Peyer's patch (tissue), 4 donors: Measurements from ENCODE around the gene NCKAP5. TPM values are rescaled to one million over a fixed set of nuclear protein-coding genes. Genes with fewer than 3 reads are reported as not detected.

ENCODE experiments used
- DNase-seq, 3 donors: peaks; one replicate each; pipeline ENCODE4 v3.0.0-alpha.2; 2017 to 2019
- H3K27ac ChIP-seq, 4 donors: fragments of 200-600 bp; sonication (generic); one replicate each; pipeline ENCODE4 v1.5.1; 2016 to 2019
- H3K27me3 ChIP-seq, 2 donors: fragments of 200-600 bp; sonication (generic); one replicate each; pipeline ENCODE4 v1.5.1; 2019
- H3K36me3 ChIP-seq, 3 donors: fragments of 200-600 bp; sonication (generic); one replicate each; pipeline ENCODE4 v1.5.1; 2016 to 2019
- H3K4me1 ChIP-seq, 4 donors: fragments of 200-600 bp; sonication (generic); one replicate each; pipeline ENCODE4 v1.5.1; 2016 to 2019
- H3K4me3 ChIP-seq, 4 donors: fragments of 200-600 bp; sonication (generic); 1 replicate in 3 of 4; 2 replicates in 1 of 4; pipeline ENCODE4 v1.5.1; 2016 to 2019; ENCODE audit warnings: mild to moderate bottlenecking in 1 of 4
- H3K9me3 ChIP-seq, 4 donors: fragments of 200-600 bp; sonication (generic); one replicate each; pipeline ENCODE4 v1.5.1; 2016 to 2019; ENCODE audit warnings: mild to moderate bottlenecking in 1 of 4
- POLR2A ChIP-seq, 2 donors: fragments of 450-650 bp; IDR thresholded peaks; one replicate each; pipeline ENCODE4 v1.5.1; 2017; ENCODE audit warnings: antibody characterized with exemption in 2 of 2, mild to moderate bottlenecking in 2 of 2, moderate library complexity in 2 of 2
- total RNA-seq, 4 donors: library from RNA; depleted of rRNA; stranded (reverse); fragments of >200 nt; gene quantifications; one replicate each; pipeline ENCODE4 v1.1.0, GENCODE V29; 2016
- TF ChIP-seq, protein P1 (sequence below), 6 experiments: fragments of 450-650 bp in 4 of 6; fragments of 200-600 bp in 2 of 6; sonication (generic) in 1 of 6; IDR thresholded peaks; one replicate each; pipeline ENCODE4 v1.5.1; 2017 to 2019; ENCODE audit warnings: antibody characterized with exemption in 6 of 6, mild to moderate bottlenecking in 3 of 6, moderate library complexity in 1 of 6

NCKAP5 gene
- total RNA-seq, 4 donors from 2014 or later = 9.1 to 28.5 (median 22.5) TPM

DNA sequence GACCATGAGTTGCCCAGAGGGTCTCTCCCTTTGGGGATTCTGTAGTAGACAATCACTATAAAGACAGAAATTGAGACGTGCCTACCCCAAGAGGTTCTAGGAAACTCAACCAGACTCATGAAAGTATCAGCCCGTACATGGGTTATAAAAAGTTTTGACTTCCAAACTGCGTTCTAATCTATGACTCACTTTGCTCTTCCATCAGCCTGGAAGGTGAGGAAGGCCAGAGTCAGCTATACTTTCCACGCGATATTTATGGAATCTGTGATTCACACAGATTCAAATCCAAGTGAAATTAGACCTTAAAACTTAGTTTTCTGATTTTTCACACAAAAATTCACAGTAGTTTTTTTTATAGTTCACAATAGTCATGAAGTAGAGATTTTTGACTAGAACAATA is 890.6 kb downstream of the NCKAP5 start:
- no peak overlapping the region for H3K4me3 ChIP-seq
- no peaks in the 10 kb centered on the region for H3K4me1 ChIP-seq
- no peaks in the 10 kb centered on the region for H3K9me3 ChIP-seq
- H3K27ac ChIP-seq = no peak overlapping the region
- TF ChIP-seq POLR2A (IDR thresholded peaks at IDR 0.05) = no peak
- TF ChIP-seq, protein P1, sequence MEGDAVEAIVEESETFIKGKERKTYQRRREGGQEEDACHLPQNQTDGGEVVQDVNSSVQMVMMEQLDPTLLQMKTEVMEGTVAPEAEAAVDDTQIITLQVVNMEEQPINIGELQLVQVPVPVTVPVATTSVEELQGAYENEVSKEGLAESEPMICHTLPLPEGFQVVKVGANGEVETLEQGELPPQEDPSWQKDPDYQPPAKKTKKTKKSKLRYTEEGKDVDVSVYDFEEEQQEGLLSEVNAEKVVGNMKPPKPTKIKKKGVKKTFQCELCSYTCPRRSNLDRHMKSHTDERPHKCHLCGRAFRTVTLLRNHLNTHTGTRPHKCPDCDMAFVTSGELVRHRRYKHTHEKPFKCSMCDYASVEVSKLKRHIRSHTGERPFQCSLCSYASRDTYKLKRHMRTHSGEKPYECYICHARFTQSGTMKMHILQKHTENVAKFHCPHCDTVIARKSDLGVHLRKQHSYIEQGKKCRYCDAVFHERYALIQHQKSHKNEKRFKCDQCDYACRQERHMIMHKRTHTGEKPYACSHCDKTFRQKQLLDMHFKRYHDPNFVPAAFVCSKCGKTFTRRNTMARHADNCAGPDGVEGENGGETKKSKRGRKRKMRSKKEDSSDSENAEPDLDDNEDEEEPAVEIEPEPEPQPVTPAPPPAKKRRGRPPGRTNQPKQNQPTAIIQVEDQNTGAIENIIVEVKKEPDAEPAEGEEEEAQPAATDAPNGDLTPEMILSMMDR (IDR thresholded peaks at IDR 0.05) = no peak
- no peaks in the 10 kb centered on the region for H3K36me3 ChIP-seq
- no peak for DNase-seq
- no peaks in the 10 kb centered on the region for H3K27me3 ChIP-seq

DNA sequence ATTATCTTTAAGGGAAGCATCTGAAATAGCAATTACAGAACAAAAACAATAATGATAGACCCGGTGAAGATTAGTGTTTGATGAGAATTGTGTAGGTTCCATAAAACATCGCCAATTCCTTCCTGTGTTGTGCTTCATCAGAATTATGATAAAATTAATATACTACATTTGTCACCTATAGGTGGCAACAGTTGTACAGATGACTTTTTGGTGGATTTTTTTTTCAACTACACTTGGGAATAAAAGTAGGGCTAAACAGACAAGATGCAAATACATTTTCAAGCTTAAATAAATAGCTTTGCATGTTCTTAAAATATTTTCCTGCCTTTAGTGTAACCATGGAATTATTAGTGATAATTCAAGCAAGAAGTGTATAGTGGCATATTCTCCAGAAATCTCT is 891.3 kb downstream of the NCKAP5 start:
- Histone ChIP-seq H3K9me3 (no peaks in the 10 kb centered on the region), H3K4me1 (no peaks in the 10 kb centered on the region), H3K4me3 (no peak overlapping the region), H3K27ac (no peak overlapping the region), H3K36me3 (no peaks in the 10 kb centered on the region), H3K27me3 (no peaks in the 10 kb centered on the region)
- DNase-seq = no peak
- TF ChIP-seq POLR2A (IDR thresholded peaks at IDR 0.05) = no peak
- TF ChIP-seq, protein P1 (IDR thresholded peaks at IDR 0.05) = peak in 2 of 6 experiments; percentile 20

DNA sequence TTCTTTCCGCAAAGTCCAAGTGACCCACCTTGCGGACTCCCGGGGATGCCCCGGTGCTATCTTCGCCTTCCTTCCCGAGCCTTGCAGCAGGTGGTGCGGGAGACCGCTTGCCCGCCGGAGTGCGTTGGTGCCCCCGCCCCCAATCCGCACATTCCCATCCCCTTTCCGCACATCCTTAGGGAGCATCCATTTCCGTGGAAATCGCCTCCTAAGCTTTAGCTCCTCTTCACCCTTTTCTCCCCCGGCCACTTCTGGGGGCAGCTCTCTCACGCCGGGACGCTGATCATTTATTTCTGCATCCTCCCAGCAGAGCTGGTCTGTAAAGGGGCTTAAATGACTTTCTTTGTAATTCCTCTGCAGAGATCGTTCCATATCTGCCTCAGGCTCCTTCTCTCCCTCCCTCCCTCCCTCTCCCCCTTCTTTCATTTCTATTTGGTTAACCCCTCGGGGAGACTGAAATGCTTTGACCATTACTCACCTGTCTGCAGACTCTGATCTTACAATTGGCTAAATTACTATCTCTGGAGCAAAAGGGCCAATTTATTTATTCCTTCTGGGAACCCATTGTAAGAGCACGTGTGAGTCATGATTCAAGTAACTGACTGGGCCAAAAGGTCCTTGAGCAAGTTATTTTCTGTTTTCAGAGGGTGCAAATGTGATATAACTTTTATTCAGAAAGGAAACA is 897.0 kb downstream of the NCKAP5 start:
- H3K4me3 ChIP-seq = peak overlapping the region in 3 of 4 donors; percentile 12 to 53 (median 52)
- peaks cover 0 to 31% (median 0%) of the 10 kb centered on the region in 4 donors for H3K4me1 ChIP-seq
- H3K9me3 ChIP-seq = no peaks in the 10 kb centered on the region
- TF ChIP-seq POLR2A (IDR thresholded peaks at IDR 0.05) = no peak
- TF ChIP-seq, protein P1 (IDR thresholded peaks at IDR 0.05) = no peak
- no peaks in the 10 kb centered on the region for H3K36me3 ChIP-seq
- DNase-seq = no peak
- H3K27me3 ChIP-seq = peaks cover 0 to 6% of the 10 kb centered on the region in 2 donors
- H3K27ac ChIP-seq = no peak overlapping the region

DNA sequence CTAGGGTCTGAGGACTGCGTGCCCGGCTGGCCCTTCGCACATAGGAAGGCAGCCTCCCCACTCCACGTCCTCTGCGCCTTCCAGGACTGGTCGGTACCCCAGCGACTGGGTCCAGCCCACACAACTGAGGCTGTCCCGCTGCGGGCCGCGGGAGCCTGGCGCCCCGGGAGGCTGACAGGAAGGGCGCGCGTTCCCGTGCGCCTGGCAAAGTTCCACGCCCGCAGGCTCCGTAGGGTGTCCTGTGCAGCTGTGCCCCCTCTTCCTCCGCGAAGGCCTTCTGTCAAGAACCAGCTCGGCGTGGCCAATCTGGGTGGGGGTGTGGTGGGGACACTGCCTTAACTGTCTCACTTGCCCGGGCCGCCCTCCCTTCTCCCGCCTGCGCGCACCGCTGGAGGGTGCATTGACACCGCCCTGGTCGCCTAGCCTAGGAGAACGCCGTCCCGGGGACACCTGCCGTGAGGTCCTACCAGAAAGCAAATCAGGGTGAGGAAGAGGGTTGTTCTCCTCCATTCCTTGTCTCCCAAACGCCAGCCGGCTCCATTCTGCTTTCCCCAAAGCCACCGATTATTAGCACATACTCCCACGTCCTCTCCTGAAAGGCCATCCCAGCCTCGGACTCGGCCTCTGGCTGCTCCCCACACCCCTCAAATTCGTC is 897.6 kb downstream of the NCKAP5 start:
- Histone ChIP-seq H3K27me3 (peaks cover 0 to 6% of the 10 kb centered on the region in 2 donors), H3K36me3 (no peaks in the 10 kb centered on the region), H3K4me3 (peak overlapping the region; percentile 3 to 53 (median 40)), H3K9me3 (no peaks in the 10 kb centered on the region), H3K27ac (no peak overlapping the region), H3K4me1 (peaks cover 0 to 31% (median 0%) of the 10 kb centered on the region in 4 donors)
- TF ChIP-seq, protein P1 (IDR thresholded peaks at IDR 0.05) = no peak
- no peak for DNase-seq

DNA sequence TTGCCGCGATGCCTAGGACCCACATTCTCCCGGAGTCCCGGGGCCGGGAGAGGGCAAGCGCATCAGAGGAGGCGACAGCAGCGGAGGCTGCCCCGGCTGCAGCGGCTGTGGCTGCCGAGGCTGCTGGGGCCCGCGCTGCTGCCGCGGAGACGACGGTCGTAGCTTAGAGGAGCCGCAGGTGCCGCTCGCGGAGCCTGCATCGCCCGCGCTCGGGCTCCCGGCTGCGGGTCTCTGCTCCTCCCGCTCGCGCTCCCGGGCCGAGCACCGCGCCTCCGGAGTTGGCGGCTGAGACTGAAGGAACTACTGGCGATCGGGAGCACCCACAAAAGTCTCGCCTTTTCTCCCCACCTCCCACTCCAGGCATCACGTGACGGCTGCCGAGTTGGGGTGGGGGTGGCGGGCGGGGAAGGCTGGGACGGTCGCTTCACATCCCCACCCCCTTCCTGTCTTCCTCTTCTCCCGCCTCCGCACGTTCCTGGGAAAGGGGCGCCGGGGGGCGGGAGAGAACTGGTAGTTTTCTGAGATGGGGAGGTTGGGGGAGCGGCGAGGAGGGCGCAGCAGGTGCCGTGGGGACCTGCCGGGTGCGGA is 898.3 kb downstream of the NCKAP5 start, which contains the start of gene LYPD1:
Gene LYPD1 (minus strand): TSS at position 298 of the 588 bp plus-strand sequence. CDS start 273 bp downstream, at position 25.
- DNase-seq = no peak
- peak within 1 kb of the TSS; percentile 3 to 53 (median 40) for H3K4me3 ChIP-seq
- H3K4me1 ChIP-seq = peaks cover 0 to 31% (median 0%) of the 10 kb centered on the region in 4 donors
- peaks cover 0 to 6% of the 10 kb centered on the region in 2 donors for H3K27me3 ChIP-seq
- H3K9me3 ChIP-seq = no peaks in the 10 kb centered on the region
- H3K36me3 ChIP-seq = no peaks in the 10 kb centered on the region
- TF ChIP-seq, protein P1 (IDR thresholded peaks at IDR 0.05) = no peak
- TF ChIP-seq POLR2A (IDR thresholded peaks at IDR 0.05) = no peak
- no peak within 1 kb of the TSS for H3K27ac ChIP-seq
